ENCODE measurements around the gene BHLHE23.

BHLHE23 gene

DNA sequence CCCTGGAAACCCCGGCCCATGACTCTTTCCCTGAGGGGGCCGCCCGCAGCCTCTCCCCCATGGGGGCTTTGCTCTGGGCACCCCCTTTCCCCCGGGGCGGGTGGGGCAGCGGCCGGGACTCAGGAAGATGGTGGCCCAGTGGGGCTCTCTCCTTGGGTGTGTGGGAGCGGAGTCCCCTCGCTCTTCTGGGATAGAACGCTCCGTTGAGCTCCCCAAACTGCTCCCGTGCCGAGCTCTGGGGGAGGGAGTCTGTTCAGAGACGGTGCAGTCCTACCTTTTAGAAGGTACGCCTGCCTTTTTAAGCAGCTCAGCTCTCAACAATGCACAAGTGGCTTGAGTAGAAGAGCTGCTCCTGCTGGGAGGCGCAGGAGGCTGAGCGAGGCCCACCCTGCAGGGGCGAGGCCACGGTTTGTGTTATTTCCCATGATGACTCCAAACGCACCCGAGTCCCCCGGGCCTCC, 21.7 kb upstream of the BHLHE23 start:
- TF ChIP-seq CTCF (IDR thresholded peaks at IDR 0.05; ENCODE audit: insufficient read depth, low read depth, low read length, missing control alignments), result no peak
- no peak overlapping the region for H3K4me3 ChIP-seq (ENCODE audit: low read length)
- no peak for DNase-seq (ENCODE audit: low read depth)

- no peak for TF ChIP-seq CTCF (IDR thresholded peaks at IDR 0.05; ENCODE audit: insufficient read depth, low read depth, low read length, missing control alignments)
- no peak for DNase-seq (ENCODE audit: low read depth)
- H3K4me3 ChIP-seq (ENCODE audit: low read length), result no peak overlapping the region
These were observed 21.2 kb upstream of the BHLHE23 start for GRCh38 chr20:63027922-63028389.

GRCh38 chr20:63027221-63027921, 20.6 kb upstream of the BHLHE23 start:
- no peak for DNase-seq (ENCODE audit: low read depth)
- no peak for TF ChIP-seq CTCF (IDR thresholded peaks at IDR 0.05; ENCODE audit: insufficient read depth, low read depth, low read length, missing control alignments)
- H3K4me3 ChIP-seq (ENCODE audit: low read length), result no peak overlapping the region

GRCh38 chr20:63026582-63027165, 19.9 kb upstream of the BHLHE23 start:
- H3K4me3 ChIP-seq (ENCODE audit: low read length), result no peak overlapping the region
- TF ChIP-seq CTCF (IDR thresholded peaks at IDR 0.05; ENCODE audit: insufficient read depth, low read depth, low read length, missing control alignments), result no peak
- no peak for DNase-seq (ENCODE audit: low read depth)

GRCh38 chr20:63025534-63026331, 19.0 kb upstream of the BHLHE23 start:
- peak; percentile 43 for DNase-seq (ENCODE audit: low read depth)
- no peak for TF ChIP-seq CTCF (IDR thresholded peaks at IDR 0.05; ENCODE audit: insufficient read depth, low read depth, low read length, missing control alignments)
- H3K4me3 ChIP-seq (ENCODE audit: low read length), result no peak overlapping the region

- no peak overlapping the region for H3K4me3 ChIP-seq (ENCODE audit: low read length)
- DNase-seq (ENCODE audit: low read depth), result no peak
- TF ChIP-seq CTCF (IDR thresholded peaks at IDR 0.05; ENCODE audit: insufficient read depth, low read depth, low read length, missing control alignments), result no peak
These were observed 18.0 kb upstream of the BHLHE23 start for GRCh38 chr20:63024573-63025392.

All from epithelial cell of esophagus (primary cell).